Testis (tissue), 3 donors: ENCODE results near the gene NKX2-3. TPM values are rescaled to one million over a fixed set of nuclear protein-coding genes. Genes with fewer than 3 reads are reported as not detected.

Source experiments
- DNase-seq: peaks from one replicate; pipeline ENCODE4 v3.0.0-alpha.2; 2019
- H3K27ac ChIP-seq, 2 donors: fragments of 200-600 bp; sonication (generic); one replicate each; pipeline ENCODE4 v1.5.1; 2019
- H3K27me3 ChIP-seq: fragments of 200-600 bp; sonication (generic); one replicate; pipeline ENCODE4 v1.5.1; 2019
- H3K36me3 ChIP-seq: fragments of 200-600 bp; sonication (generic); one replicate; pipeline ENCODE4 v1.5.1; 2017; ENCODE audit warnings: low read depth; ENCODE audit errors: missing control alignments
- H3K4me1 ChIP-seq: fragments of 200-600 bp; sonication (generic); one replicate; pipeline ENCODE4 v1.5.1; 2019
- H3K4me3 ChIP-seq, 2 donors: fragments of 200-600 bp; sonication (generic); one replicate each; pipeline ENCODE4 v1.5.1; 2017 to 2019
- H3K9me3 ChIP-seq: fragments of 200-600 bp; sonication (generic); one replicate; pipeline ENCODE4 v1.5.1; 2017
- CTCF ChIP-seq, 3 experiments: fragments of 450-650 bp in 2 of 3; fragments of 200-600 bp in 1 of 3; sonication (generic) in 1 of 3; IDR thresholded peaks; one replicate each; pipeline ENCODE4 v1.5.1; 2016 to 2019; ENCODE audit warnings: antibody characterized with exemption in 3 of 3, mild to moderate bottlenecking in 2 of 3, moderate library complexity in 1 of 3
- POLR2A ChIP-seq: fragments of 450-650 bp; IDR thresholded peaks from one replicate; pipeline ENCODE4 v1.6.1; 2017; ENCODE audit warnings: antibody characterized with exemption, mild to moderate bottlenecking, moderate library complexity
- WGBS, 2 donors: methylation state at CpG; one replicate each; pipeline ENCODE4 v1.1.5; 2018; 5-methylcytosine and 5-hydroxymethylcytosine counted together
- intact Hi-C: fragments of 100-400 bp; cut with DNase I; formaldehyde crosslinking; loops from one replicate; pipeline ENCODE4 v1.15.1; 2023; ENCODE audit warnings: low total_unique reads
- polyA plus RNA-seq: library from polyadenylated mRNA; stranded (reverse); fragments of 350-450 nt; fragmentation: Illumina TruSeq; extraction: RNeasy Lipid Tissue Mini Kit (QIAGEN cat#74804); gene quantifications from one replicate; pipeline ENCODE4 v1.2.3, GENCODE V29; 2014; ENCODE audit warnings: low read depth, low replicate concordance; ENCODE audit not compliant: insufficient read depth
- total RNA-seq, 2 donors: library from RNA; depleted of rRNA; stranded (reverse); fragments of >200 nt; gene quantifications; one replicate each; pipeline ENCODE4 v1.2.3, GENCODE V29; 2016

NKX2-3 gene
- total and polyA plus RNA-seq, 3 donors from 2014 or later = 0.16 to 0.24 (median 0.19) TPM

GRCh38 chr10:99530108-99531025 is 2.4 kb upstream of the NKX2-3 start:
- TF ChIP-seq CTCF (IDR thresholded peaks at IDR 0.05) (no peak), POLR2A (no peak)
- no peak overlapping the region for H3K4me3 ChIP-seq
- 5 to 8% methylated on average over 31 to 42 of the region's 46 CpGs for WGBS, 2 donors
- H3K27ac ChIP-seq = no peak overlapping the region
- no peak for DNase-seq
- H3K4me1 ChIP-seq = peaks cover 5% of the 10 kb centered on the region
- H3K9me3 ChIP-seq = no peaks in the 10 kb centered on the region
- intact Hi-C loops = no loop called here
- peaks cover 10% of the 10 kb centered on the region for H3K27me3 ChIP-seq
- H3K36me3 ChIP-seq = no peaks in the 10 kb centered on the region

GRCh38 chr10:99531026-99531695 is 1.6 kb upstream of the NKX2-3 start:
- Histone ChIP-seq H3K27me3 (peaks cover 10% of the 10 kb centered on the region), H3K4me1 (peaks cover 9% of the 10 kb centered on the region), H3K27ac (no peak overlapping the region), H3K4me3 (no peak overlapping the region), H3K36me3 (no peaks in the 10 kb centered on the region), H3K9me3 (no peaks in the 10 kb centered on the region)
- no peak for DNase-seq
- 3 to 4% methylated on average over 40 of the region's 40 CpGs for WGBS, 2 donors
- intact Hi-C loops = no loop called here
- TF ChIP-seq CTCF (IDR thresholded peaks at IDR 0.05) (no peak), POLR2A (no peak)

GRCh38 chr10:99531696-99532593 is 797 bp upstream of the NKX2-3 start:
- H3K4me1 ChIP-seq = peaks cover 9% of the 10 kb centered on the region
- peaks cover 10% of the 10 kb centered on the region for H3K27me3 ChIP-seq
- H3K4me3 ChIP-seq = no peak overlapping the region
- no peaks in the 10 kb centered on the region for H3K36me3 ChIP-seq
- H3K9me3 ChIP-seq = no peaks in the 10 kb centered on the region
- DNase-seq = no peak
- H3K27ac ChIP-seq = no peak overlapping the region
- TF ChIP-seq CTCF (IDR thresholded peaks at IDR 0.05) = no peak
- TF ChIP-seq POLR2A = no peak
- intact Hi-C loops = no loop called here
- WGBS, 2 donors = 20 to 23% methylated on average over 24 to 25 of the region's 25 CpGs

- Histone ChIP-seq H3K9me3 (no peaks in the 10 kb centered on the region), H3K4me3 (no peak overlapping the region), H3K27ac (no peak overlapping the region), H3K36me3 (no peaks in the 10 kb centered on the region), H3K27me3 (peaks cover 10% of the 10 kb centered on the region), H3K4me1 (peaks cover 9% of the 10 kb centered on the region)
- intact Hi-C loops = no loop called here
- DNase-seq = no peak
- WGBS, 2 donors = 3 to 5% methylated on average over 32 to 38 of the region's 38 CpGs
- TF ChIP-seq POLR2A (no peak), CTCF (IDR thresholded peaks at IDR 0.05) (no peak)
These were observed 1.0 kb downstream of the NKX2-3 start for GRCh38 chr10:99533496-99534449.
